IPS DF 19.7 (cell line): Measurements from ENCODE around the gene CNTN5.

ENCODE experiments used
- DNase-seq: peaks from one replicate; pipeline ENCODE4 v3.0.0-alpha.2; 2013; ENCODE audit warnings: low read depth, low spot score

The CNTN5 gene

GRCh38 chr11:99383648-99384245 is 363.0 kb downstream of the CNTN5 start:
- no peak for DNase-seq

DNA sequence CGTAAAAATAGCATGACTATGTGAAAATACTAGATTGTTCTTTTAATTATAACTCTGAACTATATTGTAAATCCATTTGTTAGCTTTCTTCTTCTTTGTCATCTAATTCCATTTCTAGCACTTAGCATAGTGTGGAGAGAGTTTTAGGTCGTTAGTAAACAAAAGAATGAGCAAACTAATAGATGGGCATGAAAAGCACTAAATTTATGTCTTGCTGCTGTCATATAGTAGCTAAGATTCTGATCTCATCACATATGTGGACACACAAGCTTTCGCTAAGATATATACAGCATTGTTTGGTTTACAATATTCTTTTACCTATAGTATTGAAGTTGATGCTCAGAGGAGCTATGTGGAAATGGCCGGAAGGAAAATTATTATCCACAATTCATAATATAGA is 370.5 kb downstream of the CNTN5 start:
- no peak for DNase-seq

- no peak for DNase-seq
Measured at GRCh38 chr11:99406345-99406744, 385.6 kb downstream of the CNTN5 start.

DNA sequence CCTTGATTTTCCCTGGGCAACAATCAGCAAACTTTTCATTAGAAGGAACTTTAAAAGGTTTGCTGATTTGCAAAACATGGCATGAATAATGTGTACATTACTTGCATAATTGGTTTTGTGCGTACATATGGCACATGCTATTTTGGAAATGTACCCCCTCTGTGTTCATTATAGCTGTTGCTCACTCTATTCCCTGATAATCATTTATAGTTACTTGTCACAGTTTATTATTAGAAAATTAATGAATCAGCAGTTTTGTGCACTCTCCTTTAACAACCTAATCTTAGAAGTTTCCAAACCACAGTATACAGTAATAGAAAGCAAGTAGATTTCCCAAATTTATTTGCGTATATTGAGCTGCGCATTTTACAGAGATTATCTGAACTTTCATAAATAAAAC is 389.9 kb downstream of the CNTN5 start:
- no peak for DNase-seq

- DNase-seq: no peak
Measured at GRCh38 chr11:99418927-99419720, 398.4 kb downstream of the CNTN5 start.

DNA sequence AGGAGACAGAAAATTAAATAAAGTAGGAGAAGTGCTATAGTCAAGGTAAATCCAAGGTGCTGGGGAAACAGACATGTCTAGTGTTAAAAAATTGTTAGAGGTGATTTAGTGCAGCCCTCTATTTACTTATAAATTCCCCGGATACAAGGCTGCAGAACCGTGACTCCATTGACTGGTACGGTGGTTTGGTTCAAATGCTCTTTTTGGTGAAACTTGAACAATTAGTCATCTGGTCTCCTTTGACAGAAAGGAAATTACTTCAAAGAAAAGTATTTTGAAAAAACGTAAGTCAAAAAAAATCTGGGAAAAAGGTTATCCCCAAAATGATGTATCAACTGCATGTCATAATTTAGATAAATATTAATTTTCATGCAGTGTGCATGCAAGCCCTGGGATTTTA is 399.2 kb downstream of the CNTN5 start:
- DNase-seq: no peak

- DNase-seq: peak; percentile 48
Measured at GRCh38 chr11:99422581-99423427, 402.1 kb downstream of the CNTN5 start.

DNA sequence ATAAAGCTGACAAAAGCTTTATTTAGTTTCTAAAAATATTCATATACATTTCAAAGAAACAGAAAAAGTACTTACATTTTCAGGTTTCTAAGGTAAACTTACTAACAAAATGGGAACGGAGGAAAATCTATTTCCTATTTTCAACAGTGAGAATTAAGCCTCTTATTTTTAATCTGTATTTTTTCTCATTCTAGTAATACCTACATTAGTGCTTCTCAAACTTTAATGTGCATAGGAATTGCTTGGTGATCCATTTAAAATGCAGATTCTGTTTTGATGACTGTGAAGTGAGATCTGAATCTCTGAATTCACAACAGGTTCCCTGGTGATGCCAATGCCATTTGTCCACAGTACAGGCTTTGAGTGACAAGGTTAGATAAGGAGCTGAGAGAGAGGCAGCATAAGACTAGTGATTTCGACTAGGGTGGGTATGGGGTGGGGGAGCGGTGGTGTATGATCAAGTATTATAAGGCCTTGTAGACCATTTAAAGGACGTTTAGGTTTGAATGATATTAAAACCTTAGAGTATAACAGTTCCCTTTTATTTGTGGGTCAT is 402.8 kb downstream of the CNTN5 start:
- DNase-seq: no peak

DNA sequence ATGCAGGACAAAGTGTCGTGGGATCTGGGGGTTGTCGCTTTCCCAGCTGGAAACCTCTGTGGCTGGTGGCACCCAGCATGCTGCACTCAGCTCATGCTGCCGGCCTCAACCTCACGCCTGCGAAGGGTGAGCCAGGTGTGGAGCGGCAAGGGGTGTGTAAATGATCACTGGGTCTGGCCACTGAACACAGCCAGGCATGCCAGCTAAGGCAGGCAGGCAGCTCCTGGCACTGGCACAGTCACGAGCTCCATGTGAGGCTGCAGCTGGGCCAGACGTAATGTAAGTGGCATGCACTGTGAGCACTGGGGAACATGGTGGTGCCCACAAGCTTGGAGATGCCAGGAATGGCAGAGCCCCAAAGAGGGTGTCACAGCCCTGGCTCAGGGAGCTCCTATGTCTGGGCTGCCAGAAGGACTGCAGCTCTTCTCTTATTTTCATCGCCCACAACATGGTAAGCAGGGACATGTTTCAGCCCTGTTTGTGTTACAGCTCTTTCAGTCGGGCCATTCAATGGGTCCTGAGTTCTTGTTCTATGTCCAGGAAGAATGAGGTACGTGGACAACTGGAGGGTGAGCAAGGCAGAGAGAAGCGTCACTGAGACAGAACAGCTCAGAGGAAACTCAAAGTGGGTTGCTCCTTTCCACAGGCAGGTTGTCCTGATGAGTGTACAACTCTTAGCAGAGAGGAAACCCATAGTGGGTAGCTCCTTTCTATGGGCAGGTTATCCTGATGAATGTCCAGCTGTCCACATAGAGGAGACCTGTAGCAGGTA is 403.8 kb downstream of the CNTN5 start:
- DNase-seq: no peak

GRCh38 chr11:99425596-99425995 is 404.8 kb downstream of the CNTN5 start:
- no peak for DNase-seq

GRCh38 chr11:99432677-99433076 is 411.9 kb downstream of the CNTN5 start:
- DNase-seq: no peak

GRCh38 chr11:99443276-99443675 is 422.5 kb downstream of the CNTN5 start:
- no peak for DNase-seq

DNA sequence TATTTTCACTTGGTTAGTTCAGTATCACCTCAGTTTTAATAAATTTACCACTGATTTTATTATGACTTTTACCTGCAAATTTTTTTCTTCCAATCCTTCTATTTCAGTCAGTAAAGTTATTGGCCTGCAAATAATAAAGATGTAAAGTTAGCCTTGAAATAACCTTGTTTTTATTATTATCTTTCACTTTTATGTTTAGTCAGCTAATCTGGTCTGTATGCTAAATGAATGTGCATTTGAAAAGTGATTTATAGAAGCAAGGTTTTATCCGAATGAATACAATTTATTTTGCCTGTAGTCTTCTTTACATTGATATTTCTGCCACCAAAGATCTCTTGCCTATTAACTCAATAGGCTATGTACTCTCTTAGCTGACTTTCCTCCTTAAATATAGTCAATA is 425.7 kb downstream of the CNTN5 start:
- no peak for DNase-seq

GRCh38 chr11:99449345-99449744 is 428.6 kb downstream of the CNTN5 start:
- no peak for DNase-seq

DNA sequence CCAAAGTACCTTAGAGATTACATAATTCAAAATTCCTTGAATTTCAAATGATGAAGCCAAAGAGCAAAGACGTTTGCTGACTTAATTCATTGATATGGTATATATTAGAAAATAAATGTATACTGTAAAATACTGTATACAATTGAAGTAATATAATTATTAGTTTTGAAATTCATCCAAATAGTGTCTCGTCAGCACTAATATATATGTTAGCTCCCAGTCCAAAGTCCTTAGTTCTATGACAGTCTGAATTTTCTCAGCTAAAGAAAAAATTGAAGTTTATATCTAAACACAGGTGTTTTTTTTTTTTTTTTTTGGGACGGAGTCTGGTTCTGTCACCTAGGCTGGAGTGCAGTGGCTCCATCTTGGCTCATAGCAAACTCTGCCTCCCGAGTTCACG is 431.3 kb downstream of the CNTN5 start:
- DNase-seq: no peak

GRCh38 chr11:99461913-99462312 is 441.2 kb downstream of the CNTN5 start:
- no peak for DNase-seq

DNA sequence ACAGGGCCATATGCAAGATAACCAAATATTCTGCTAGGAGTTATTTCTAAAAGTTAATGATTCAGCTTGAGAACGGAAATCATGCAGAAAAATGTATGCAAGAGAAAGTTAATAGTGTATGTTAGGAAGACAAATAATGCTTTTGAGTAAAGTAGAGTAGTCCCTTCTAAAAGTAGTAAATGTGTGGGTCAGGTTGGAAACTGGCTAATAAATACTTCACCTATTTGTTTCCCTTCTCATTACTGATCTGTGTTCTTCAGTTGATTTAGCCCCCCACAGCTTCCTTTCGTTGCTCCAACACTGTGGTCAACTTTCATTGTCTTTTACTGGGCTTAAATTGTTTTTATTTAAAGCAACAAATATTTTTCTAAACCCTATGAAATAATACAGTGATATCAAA is 444.2 kb downstream of the CNTN5 start:
- no peak for DNase-seq

GRCh38 chr11:99489581-99489980 is 468.8 kb downstream of the CNTN5 start:
- DNase-seq: no peak

DNA sequence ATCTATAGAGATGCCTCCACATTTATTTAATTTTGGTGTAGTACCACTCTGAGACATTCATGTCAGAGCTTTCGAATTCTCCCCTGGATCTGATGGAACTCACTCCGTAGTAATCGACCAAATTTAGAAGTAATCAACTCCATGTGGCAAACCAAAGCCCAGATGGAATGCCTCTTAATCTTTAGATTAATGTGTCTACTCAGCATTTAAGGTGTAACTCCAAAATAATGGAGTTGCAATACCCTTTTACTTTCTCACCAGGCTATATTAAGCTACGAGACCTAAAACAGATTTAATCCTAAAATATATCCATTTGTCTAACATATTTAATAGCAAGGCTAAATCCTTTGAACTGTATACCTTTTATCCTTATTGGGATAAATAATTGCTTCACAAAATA is 473.3 kb downstream of the CNTN5 start:
- DNase-seq: no peak

DNA sequence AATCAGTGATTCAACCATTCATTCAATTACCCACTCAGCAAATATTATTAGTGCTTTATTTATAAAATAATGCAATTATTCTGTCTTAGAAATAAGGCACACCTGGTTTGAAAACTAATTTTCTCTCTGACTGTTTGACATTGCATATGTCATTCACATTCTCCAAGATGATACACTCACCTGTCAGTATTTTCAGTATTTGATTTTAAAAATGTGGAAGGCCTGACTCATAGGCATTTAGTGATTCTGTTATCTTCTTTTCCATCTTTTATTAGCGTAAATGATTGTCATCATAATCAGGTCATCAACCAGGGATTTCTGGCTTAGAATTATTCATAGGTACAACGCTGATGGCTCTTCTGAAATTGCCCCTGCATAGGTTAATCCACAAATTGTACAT is 480.9 kb downstream of the CNTN5 start:
- no peak for DNase-seq

- no peak for DNase-seq
Measured at GRCh38 chr11:99505316-99505715, 484.6 kb downstream of the CNTN5 start.

DNA sequence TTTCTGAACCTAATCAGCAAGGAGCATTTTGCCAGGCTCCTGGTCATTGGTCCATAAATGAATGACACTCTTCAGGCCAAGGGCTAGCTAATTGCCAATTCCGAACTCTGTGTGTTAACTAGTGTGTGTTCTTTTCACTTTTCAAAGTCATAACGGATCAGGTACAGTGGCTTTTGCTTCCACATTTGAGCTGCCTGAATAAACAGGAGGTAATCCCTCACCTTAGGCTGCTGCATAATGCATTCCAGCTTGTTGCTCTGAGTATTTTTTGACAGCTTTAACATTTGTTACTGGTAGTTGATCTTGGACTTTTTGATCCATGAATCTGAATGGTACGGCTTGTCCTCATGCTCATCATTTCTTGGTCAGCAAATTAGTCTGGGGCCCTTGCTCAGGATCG is 485.1 kb downstream of the CNTN5 start:
- DNase-seq: no peak
